Sigmoid colon (tissue), 4 donors: ENCODE measurements around the gene KRT10.

Experiments used
- CTCF ChIP-seq, 4 experiments: fragments of 450-650 bp in 3 of 4; fragments of 200-600 bp in 1 of 4; IDR thresholded peaks; one replicate each; pipeline ENCODE4 v1.5.1; 2016 to 2019; ENCODE audit warnings: antibody characterized with exemption in 4 of 4, mild to moderate bottlenecking in 3 of 4, moderate library complexity in 2 of 4
- EP300 ChIP-seq, 4 donors: sonication (generic); formaldehyde crosslinking; IDR thresholded peaks; one replicate each; pipeline ENCODE4 v1.6.1; 2017; ENCODE audit warnings: antibody characterized with exemption in 4 of 4
- POLR2A ChIP-seq, 2 donors: fragments of 450-650 bp; IDR thresholded peaks; one replicate each; pipeline ENCODE4 v1.6.1; 2016; ENCODE audit warnings: antibody characterized with exemption in 2 of 2, mild to moderate bottlenecking in 2 of 2, moderate library complexity in 2 of 2
- POLR2AphosphoS5 ChIP-seq, 4 donors: sonication (generic); formaldehyde crosslinking; IDR thresholded peaks; one replicate each; pipeline ENCODE4 v1.6.1; 2017; ENCODE audit warnings: antibody characterized with exemption in 4 of 4

DNA sequence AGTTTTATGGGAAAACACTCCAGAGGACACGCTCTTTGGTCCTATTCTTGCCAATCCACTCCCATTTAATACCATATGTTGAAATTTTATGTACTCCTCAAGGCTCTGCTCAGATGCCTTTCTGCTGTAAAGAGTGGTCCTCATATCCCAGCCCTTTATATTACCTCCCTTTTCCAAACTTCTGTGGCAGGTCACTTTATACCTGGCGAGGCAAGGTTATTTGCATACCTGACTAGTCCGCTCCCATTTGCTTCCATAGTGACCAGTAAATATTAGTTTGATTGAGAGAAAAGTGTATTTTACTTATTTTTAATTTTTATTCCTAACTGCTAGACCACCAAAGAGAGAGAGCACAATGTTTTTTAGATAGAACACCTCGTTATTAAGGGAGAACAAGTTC lies 27.3 kb upstream of the KRT10 start:
- TF ChIP-seq CTCF (IDR thresholded peaks at IDR 0.05) (no peak), POLR2A (IDR thresholded peaks at IDR 0.05) (no peak), POLR2AphosphoS5 (IDR thresholded peaks at IDR 0.05) (no peak), EP300 (IDR thresholded peaks at IDR 0.05) (no peak)
